ENCODE measurements around the gene CFAP97D1. TPM values are rescaled to one million over a fixed set of nuclear protein-coding genes. Genes with fewer than 3 reads are reported as not detected.

CFAP97D1 gene
- total and polyA plus RNA-seq, 2 experiments from 2014 or later: 0.07 to 0.10 TPM

DNA sequence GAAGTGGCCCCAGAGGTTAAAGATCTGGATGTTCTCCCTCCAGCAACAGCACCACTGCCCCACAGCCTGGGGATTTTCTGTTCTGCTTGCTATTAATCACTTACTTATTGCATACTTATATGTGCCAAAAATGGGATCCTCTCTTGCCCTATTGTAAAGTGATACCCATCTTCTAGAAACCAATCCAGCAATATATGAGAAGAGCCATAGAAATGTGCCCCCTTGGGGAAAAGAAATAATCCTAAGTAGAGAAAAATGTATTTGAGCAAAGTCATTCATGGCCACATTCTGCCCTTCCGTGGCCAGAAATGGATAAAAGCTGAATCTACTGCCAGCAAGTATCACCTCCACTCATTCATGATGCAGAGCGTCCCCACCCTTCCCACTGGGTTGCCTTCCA lies 42.5 kb upstream of the CFAP97D1 start (continued):
- TF ChIP-seq, protein P1, sequence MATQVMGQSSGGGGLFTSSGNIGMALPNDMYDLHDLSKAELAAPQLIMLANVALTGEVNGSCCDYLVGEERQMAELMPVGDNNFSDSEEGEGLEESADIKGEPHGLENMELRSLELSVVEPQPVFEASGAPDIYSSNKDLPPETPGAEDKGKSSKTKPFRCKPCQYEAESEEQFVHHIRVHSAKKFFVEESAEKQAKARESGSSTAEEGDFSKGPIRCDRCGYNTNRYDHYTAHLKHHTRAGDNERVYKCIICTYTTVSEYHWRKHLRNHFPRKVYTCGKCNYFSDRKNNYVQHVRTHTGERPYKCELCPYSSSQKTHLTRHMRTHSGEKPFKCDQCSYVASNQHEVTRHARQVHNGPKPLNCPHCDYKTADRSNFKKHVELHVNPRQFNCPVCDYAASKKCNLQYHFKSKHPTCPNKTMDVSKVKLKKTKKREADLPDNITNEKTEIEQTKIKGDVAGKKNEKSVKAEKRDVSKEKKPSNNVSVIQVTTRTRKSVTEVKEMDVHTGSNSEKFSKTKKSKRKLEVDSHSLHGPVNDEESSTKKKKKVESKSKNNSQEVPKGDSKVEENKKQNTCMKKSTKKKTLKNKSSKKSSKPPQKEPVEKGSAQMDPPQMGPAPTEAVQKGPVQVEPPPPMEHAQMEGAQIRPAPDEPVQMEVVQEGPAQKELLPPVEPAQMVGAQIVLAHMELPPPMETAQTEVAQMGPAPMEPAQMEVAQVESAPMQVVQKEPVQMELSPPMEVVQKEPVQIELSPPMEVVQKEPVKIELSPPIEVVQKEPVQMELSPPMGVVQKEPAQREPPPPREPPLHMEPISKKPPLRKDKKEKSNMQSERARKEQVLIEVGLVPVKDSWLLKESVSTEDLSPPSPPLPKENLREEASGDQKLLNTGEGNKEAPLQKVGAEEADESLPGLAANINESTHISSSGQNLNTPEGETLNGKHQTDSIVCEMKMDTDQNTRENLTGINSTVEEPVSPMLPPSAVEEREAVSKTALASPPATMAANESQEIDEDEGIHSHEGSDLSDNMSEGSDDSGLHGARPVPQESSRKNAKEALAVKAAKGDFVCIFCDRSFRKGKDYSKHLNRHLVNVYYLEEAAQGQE (IDR thresholded peaks at IDR 0.05; ENCODE audit: unreplicated experiment): no peak
- no peak for TF ChIP-seq JUNB (IDR thresholded peaks at IDR 0.05; ENCODE audit: unreplicated experiment)
- no peak for TF ChIP-seq CREB1 (CRISPR knock-in tag; IDR thresholded peaks at IDR 0.05; ENCODE audit: low read depth)
- no peak for TF ChIP-seq ZNF114 (CRISPR knock-in tag; IDR thresholded peaks at IDR 0.05)
- no peak for TF ChIP-seq EZH2 (IDR thresholded peaks at IDR 0.05; ENCODE audit: low read depth, unreplicated experiment)

DNA sequence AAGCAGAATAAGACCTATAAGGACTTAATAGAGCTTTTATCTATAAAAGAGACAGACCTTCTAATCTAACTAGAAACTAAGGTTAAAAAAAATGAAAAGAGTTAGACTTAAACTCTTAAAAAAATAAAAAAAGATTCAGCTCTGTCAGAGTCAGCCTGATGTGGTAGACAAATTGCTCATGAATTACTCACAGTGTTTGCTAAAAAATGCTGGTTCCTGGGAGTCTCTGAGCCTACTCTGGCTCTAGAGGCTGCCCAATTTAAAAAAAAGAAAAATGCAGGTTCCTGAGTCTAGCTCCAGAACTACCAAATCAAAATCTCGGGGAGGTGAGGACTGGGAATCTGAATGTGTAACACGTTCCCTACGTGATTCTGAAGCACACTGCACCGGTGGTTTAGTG lies 39.7 kb upstream of the CFAP97D1 start:
- no peaks in the 10 kb centered on the region for H3K9me2 ChIP-seq (ENCODE audit: insufficient read depth)
- H3K79me2 ChIP-seq (replicated peaks; ENCODE audit: insufficient read depth): no peaks in the 10 kb centered on the region
- ATAC-seq: no peak
- no peaks in the 10 kb centered on the region for H3K36me3 ChIP-seq (ENCODE audit: insufficient read depth)
- no peaks in the 10 kb centered on the region; the same call in 2 of the 3 replicates for H3K36me3 Mint-ChIP-seq (ENCODE audit: low read depth)
- no peak overlapping the region for H3K4me3 ChIP-seq
- H3K4me1 ChIP-seq (ENCODE audit: insufficient read depth): peaks cover 16% of the 10 kb centered on the region; the same call in 1 of the 2 replicates
- no peak overlapping the region for H3K4me2 ChIP-seq
- no peak for DNase-seq (ENCODE audit: low spot score)
- no peak overlapping the region for H3K27ac Mint-ChIP-seq
- H3K9me3 Mint-ChIP-seq: peaks cover 3% of the 10 kb centered on the region; the same call in 1 of the 3 replicates
- H3F3A ChIP-seq (replicated peaks; ENCODE audit: low read depth): no peaks in the 10 kb centered on the region
- H3K4me3 Mint-ChIP-seq: no peak overlapping the region
- peak overlapping the region; percentile 47; the same call in 1 of the 2 replicates for H2AFZ ChIP-seq
- H3K4me1 Mint-ChIP-seq: peaks cover 29% of the 10 kb centered on the region
- no peak overlapping the region for H3K27ac ChIP-seq (ENCODE audit: low read depth)
- no peaks in the 10 kb centered on the region for H3K27me3 ChIP-seq (ENCODE audit: insufficient read depth)
- H3K27me3 Mint-ChIP-seq (ENCODE audit: insufficient read depth, low read depth, poor library complexity): peaks cover 8% of the 10 kb centered on the region
- no peaks in the 10 kb centered on the region for H4K20me1 ChIP-seq (replicated peaks; ENCODE audit: insufficient read depth)
- TF ChIP-seq EZH2 (IDR thresholded peaks at IDR 0.05; ENCODE audit: low read depth, unreplicated experiment) (no peak), STAT1 (IDR thresholded peaks at IDR 0.05; ENCODE audit: unreplicated experiment) (no peak), JUNB (IDR thresholded peaks at IDR 0.05; ENCODE audit: unreplicated experiment) (no peak), NANOG (IDR thresholded peaks at IDR 0.05; ENCODE audit: borderline replicate concordance) (no peak), ZNF114 (CRISPR knock-in tag; IDR thresholded peaks at IDR 0.05) (no peak), ZNF331 (CRISPR knock-in tag; IDR thresholded peaks at IDR 0.05; ENCODE audit: low read depth) (no peak), CREB1 (CRISPR knock-in tag; IDR thresholded peaks at IDR 0.05; ENCODE audit: low read depth) (no peak), EZH2phosphoT487 (IDR thresholded peaks at IDR 0.05; ENCODE audit: unreplicated experiment) (no peak), POLR2AphosphoS5 (IDR thresholded peaks at IDR 0.05; ENCODE audit: low read depth) (no peak)
- TF ChIP-seq, protein P1 (IDR thresholded peaks at IDR 0.05; ENCODE audit: unreplicated experiment): no peak
- TF ChIP-seq, protein P2, sequence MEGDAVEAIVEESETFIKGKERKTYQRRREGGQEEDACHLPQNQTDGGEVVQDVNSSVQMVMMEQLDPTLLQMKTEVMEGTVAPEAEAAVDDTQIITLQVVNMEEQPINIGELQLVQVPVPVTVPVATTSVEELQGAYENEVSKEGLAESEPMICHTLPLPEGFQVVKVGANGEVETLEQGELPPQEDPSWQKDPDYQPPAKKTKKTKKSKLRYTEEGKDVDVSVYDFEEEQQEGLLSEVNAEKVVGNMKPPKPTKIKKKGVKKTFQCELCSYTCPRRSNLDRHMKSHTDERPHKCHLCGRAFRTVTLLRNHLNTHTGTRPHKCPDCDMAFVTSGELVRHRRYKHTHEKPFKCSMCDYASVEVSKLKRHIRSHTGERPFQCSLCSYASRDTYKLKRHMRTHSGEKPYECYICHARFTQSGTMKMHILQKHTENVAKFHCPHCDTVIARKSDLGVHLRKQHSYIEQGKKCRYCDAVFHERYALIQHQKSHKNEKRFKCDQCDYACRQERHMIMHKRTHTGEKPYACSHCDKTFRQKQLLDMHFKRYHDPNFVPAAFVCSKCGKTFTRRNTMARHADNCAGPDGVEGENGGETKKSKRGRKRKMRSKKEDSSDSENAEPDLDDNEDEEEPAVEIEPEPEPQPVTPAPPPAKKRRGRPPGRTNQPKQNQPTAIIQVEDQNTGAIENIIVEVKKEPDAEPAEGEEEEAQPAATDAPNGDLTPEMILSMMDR (conservative IDR thresholded peaks at IDR 0.05; ENCODE audit: low read depth in 2 of 2): no peak
- TF ChIP-seq, protein P3, sequence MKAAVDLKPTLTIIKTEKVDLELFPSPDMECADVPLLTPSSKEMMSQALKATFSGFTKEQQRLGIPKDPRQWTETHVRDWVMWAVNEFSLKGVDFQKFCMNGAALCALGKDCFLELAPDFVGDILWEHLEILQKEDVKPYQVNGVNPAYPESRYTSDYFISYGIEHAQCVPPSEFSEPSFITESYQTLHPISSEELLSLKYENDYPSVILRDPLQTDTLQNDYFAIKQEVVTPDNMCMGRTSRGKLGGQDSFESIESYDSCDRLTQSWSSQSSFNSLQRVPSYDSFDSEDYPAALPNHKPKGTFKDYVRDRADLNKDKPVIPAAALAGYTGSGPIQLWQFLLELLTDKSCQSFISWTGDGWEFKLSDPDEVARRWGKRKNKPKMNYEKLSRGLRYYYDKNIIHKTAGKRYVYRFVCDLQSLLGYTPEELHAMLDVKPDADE (IDR thresholded peaks at IDR 0.05): no peak

Data from GM23338 (cell line).